ENCODE measurements around the gene TPI1.
"Not testable (repeated sequence)": the region's sequence is repeated elsewhere in the genome, so short reads cannot be mapped to it uniquely, and the experiment has no call there.

- not testable (repeated sequence) for TF ChIP-seq ZNF423 (CRISPR knock-in tag; IDR thresholded peaks at IDR 0.05); CTCF (IDR thresholded peaks at IDR 0.05); CREM (CRISPR knock-in tag; IDR thresholded peaks at IDR 0.05); E2F4 (CRISPR knock-in tag; IDR thresholded peaks at IDR 0.05; ENCODE audit: borderline replicate concordance, low read depth); ESRRA (CRISPR knock-in tag; IDR thresholded peaks at IDR 0.05; ENCODE audit: borderline replicate concordance)
Observed at GRCh38 chr12:6870304-6870703, 3.0 kb downstream of the TPI1 start.

Measured in WTC11 (cell line).